GM12892 (cell line): Measurements from ENCODE around the gene PTPRCAP.

Source experiments
- DNase-seq: peaks from one replicate; pipeline ENCODE4 v3.0.0; 2011; ENCODE audit not compliant: insufficient read length
- FAIRE-seq: peaks from 2 replicates; lab custom pipeline; 2011; peaks lifted over from hg19 to GRCh38; lab: Jason Lieb, UNC
- POLR2A ChIP-seq: IDR thresholded peaks from 2 replicates; pipeline ENCODE4 v1.6.1; 2011; ENCODE audit warnings: low read depth, low read length, control low read depth
- POLR2AphosphoS5 ChIP-seq: IDR thresholded peaks from 2 replicates; pipeline ENCODE4 v1.6.1; 2011; ENCODE audit warnings: low read depth, low read length, control low read depth
- TAF1 ChIP-seq: IDR thresholded peaks from 2 replicates; pipeline ENCODE4 v1.6.1; 2011; ENCODE audit warnings: low read depth, mild to moderate bottlenecking, control low read depth, low read length, borderline replicate concordance

The PTPRCAP gene

GRCh38 chr11:67438158-67438902 is 848 bp upstream of the PTPRCAP start:
- no peak for FAIRE-seq
- TF ChIP-seq TAF1 (peak; percentile 54; the same call in 1 of the 2 replicates), POLR2AphosphoS5 (peak; percentile 74), POLR2A (peak; percentile 64; the same call in 1 of the 2 replicates)
- peak; percentile 93 for DNase-seq

GRCh38 chr11:67437809-67438157 is 301 bp upstream of the PTPRCAP start:
- FAIRE-seq, result no peak
- no peak for DNase-seq
- TF ChIP-seq TAF1 (no peak), POLR2A (no peak), POLR2AphosphoS5 (no peak; the same call in 1 of the 2 replicates)

- peak; percentile 91 for DNase-seq
- no peak for TF ChIP-seq TAF1
- TF ChIP-seq POLR2A, result no peak; the same call in 1 of the 2 replicates
- TF ChIP-seq POLR2AphosphoS5, result peak; percentile 73
- peak; percentile 100 for FAIRE-seq
Measured at GRCh38 chr11:67436459-67437081, 912 bp downstream of the PTPRCAP start.

GRCh38 chr11:67435727-67436458 is 1.6 kb downstream of the PTPRCAP start:
- DNase-seq (no peak), FAIRE-seq (no peak)
- TF ChIP-seq POLR2AphosphoS5 (peak; percentile 53), POLR2A (peak; percentile 67; the same call in 1 of the 2 replicates), TAF1 (no peak)

GRCh38 chr11:67435031-67435726 is 2.3 kb downstream of the PTPRCAP start:
- no peak for DNase-seq

GRCh38 chr11:67434395-67434881 is 3.0 kb downstream of the PTPRCAP start:
- FAIRE-seq (peak; percentile 92), DNase-seq (no peak)
- TF ChIP-seq POLR2A (peak; percentile 86), TAF1 (no peak), POLR2AphosphoS5 (peak; percentile 96)

More at GRCh38 chr11:67435031-67435726, 2.3 kb downstream of the PTPRCAP start:
- FAIRE-seq, result no peak
- TF ChIP-seq POLR2AphosphoS5, result peak; percentile 74; the same call in 1 of the 2 replicates
- 0 out of 2 replicates have a peak, but pooled peaks have one; percentile 44 for TF ChIP-seq POLR2A
- no peak for TF ChIP-seq TAF1

- no peak; the same call in 1 of the 2 replicates for TF ChIP-seq POLR2A
- no peak for TF ChIP-seq TAF1
- no peak for TF ChIP-seq POLR2AphosphoS5
- peak; percentile 75 for FAIRE-seq
- DNase-seq, result no peak
Measured at GRCh38 chr11:67433536-67434394, 3.7 kb downstream of the PTPRCAP start.

- FAIRE-seq (no peak), DNase-seq (no peak)
- TF ChIP-seq POLR2A, result peak; percentile 4; the same call in 1 of the 2 replicates
- TF ChIP-seq TAF1, result no peak
- no peak for TF ChIP-seq POLR2AphosphoS5
Measured at GRCh38 chr11:67432655-67433349, 4.7 kb downstream of the PTPRCAP start.
